HG03045 (cell line): ENCODE results near the gene DNMT3A.

Experiments used
- ATAC-seq: cut with Tn5 transposase; IDR thresholded peaks from one replicate; pipeline ENCODE4 v1.9.1; 2021; ENCODE audit warnings: mild to moderate bottlenecking, moderate library complexity; ENCODE audit not compliant: unreplicated experiment

The DNMT3A gene

DNA sequence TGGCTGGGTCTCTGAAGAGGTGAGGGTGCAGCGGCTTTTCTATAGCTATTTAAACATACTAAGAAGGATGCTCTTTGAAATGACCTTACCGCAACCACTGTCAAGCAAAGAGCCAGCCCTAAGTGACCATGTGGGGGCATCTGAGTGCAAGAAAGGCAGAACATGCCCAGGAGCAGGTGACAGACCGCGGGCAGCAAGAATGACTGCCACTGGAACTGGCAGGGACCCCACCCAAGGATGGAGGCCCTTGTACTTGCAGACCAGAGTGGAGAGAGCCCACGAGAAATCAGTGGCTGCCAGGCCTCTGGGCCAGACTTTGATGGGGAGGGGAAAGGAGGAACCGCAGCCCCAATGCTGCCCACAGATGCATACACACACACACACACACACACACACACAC is 33.1 kb downstream of the DNMT3A start:
- ATAC-seq: no peak

DNA sequence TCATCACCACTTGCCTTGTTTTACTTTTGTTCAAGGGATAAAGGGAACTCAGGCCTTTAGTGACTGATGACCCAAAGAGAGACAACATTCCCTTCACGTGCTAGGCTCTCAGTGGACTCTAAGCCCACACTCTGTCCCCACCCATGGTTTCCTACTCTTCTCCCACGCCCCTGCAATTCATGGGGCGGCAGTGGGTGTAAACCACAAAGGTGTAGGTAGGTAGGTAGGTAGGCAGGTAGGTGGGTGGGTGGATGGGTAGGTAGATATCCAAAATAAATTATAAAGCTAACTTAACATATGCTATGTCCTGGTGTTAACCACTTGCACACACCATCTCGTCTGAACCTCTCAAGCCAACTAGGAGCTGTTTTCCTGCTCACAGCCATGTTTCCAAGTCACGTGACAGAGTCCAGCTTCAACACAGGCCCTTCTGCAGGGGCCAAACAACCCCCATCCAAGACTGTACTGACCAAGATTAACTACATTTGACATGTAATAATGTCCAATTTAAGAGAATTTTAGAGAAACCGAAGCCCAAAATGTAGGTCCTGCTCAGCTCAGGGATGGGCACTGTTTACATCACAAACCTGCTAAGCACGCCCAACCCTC is 33.7 kb downstream of the DNMT3A start:
- no peak for ATAC-seq

DNA sequence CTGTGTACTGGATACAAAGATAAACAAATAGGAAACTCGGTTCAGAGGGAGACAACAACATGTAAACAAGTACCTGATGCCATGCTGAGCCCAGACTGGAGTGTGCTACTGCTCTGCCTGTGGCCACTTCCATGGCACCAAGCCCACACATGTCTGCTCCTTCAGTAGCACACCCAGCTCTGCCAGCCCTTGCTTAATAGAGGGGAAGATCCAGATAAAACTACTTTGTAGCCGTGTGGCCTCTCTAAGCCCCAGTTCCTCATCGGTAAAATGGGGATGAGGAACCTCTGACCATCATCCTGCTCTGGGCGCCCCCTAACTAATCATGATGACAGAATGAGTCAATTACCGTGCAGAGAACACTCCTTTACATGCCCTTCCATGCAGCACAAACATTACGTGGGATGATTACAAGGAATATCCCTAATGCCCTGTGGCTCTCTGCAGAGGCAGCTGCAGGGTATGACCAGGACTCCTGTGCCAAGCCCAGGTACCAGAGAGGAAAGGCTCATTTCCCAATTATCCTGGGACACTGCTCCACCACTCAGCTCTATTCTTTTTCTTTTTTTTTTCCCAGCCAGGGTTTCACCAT is 34.9 kb downstream of the DNMT3A start:
- no peak for ATAC-seq

DNA sequence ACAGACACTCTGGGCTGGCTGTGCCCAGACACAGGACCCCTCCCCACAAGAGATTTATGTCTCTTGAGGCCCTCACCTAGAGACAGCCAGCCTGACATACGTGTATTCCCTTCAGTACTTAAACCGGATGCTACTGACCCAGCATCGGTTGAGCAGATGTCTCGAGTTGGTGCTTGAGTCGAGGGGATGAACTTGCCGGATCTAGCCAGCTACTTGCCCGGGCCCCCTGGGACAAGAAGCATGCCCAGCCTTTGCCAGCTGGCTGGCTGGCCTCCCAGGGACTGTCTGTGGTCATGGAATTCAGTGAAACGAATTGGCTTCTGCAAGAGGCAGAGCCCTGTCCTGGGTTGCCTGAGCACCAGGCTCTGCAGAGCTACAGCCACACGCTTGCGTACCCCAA is 36.0 kb downstream of the DNMT3A start:
- ATAC-seq: no peak

DNA sequence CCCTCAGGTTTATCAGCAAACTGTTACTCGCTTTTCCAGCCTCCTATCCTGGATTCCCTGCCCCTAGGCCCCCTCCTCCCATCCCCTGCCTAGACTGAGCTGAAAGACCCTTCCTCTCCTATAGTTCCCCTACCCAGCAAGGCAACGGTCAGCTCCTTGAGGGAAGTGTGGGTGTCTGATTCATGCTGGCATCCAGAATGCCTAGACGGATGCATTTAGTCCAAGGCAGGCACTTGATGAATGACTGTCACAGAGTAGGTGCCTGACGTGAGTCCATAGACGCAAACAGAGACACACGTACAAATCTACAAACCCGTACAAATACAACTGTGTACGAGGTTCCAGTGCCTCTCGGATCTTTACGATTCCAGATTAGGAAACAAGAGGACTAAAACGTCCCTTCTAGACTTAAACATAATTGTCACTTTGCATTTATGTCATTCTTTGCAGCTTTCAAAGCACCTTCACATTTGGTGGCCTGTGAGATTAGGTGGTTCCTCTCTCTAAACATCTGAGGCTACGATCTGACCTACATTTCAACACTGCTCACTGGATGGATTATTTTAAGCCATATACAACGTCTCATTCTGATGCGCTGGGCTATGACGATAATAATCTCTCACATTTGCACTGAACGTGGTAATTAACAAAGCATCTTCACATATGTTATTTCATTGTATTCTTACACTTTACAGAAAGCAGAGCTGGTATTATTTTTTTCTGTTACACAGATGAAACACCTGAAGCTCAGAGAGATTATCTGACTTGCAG is 36.7 kb downstream of the DNMT3A start:
- no peak for ATAC-seq

DNA sequence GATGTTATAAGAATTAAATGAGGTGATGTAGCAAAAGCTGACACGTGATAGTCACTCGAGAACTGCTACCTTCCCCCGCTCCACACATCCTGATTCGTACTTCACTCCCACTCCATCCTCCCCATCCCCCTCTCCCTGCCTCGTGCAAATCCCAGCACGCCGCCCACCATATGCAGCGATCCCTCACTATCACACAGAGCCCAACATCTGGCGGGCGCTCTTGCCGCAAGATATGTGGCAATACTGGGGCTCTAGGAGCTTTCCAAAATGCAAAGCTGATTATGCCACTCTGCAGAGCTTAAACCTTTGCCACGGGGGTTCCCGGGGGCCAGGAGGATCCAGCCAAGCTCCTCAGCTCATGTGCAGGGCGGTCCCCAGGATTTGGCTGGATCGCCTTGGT is 37.4 kb downstream of the DNMT3A start:
- no peak for ATAC-seq

DNA sequence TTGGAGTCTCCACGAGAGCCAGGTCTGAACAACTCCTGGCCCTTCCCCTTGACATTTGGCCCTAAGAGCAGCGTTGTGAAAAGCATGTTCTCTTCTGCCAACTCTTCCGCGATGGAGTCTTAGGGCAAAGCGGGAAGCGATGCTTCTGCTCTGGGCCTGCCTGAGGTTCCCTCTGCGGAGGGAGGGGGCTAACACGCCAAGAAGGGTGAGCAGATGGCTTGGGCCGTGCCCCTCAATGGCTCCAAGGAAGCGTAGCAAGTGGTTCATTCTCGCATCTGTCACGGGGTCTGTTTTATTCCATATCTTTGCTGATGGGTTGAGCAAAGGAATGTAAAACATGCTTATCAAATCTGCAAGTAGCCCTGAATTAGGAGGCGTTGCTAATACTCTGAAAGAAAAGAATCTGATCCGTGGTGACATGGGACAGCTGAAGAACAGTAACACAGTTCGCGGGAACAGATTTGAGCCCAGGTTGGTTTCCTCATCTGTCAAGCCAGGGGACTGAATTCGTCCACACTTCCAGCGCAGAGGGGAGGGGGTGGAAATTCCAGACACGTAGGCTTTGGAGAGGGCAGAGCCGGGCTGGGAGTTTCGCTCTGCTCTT is 38.0 kb downstream of the DNMT3A start:
- no peak for ATAC-seq

DNA sequence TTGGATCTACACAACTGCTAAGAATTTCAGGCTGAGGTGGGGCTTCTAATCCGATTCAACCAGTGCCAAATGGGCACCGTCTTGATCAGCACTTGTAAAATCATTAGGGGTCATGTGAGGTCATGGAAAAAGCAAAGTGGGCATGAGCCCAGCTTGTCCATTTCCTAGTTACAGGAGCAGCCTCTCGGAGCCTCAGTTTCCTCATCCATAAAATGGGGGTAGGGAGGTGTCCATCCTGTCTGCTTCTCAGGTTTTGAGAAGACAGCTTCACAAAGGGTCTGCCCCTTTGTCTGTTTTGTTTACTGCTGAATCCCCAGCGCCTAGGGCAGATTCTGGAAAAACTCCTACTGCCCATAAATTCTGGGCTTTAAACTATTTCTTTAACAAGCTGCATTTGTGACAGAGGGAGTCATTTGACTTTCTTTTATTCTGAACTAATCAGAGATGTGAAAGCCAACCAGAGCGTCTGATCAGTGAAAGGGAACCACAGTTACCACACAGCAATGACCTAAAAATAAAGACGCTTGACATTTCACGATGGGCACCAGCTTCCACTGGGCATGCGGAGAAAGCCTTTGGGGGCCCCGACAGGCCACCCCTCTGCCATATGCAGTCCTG is 38.9 kb downstream of the DNMT3A start:
- no peak for ATAC-seq

DNA sequence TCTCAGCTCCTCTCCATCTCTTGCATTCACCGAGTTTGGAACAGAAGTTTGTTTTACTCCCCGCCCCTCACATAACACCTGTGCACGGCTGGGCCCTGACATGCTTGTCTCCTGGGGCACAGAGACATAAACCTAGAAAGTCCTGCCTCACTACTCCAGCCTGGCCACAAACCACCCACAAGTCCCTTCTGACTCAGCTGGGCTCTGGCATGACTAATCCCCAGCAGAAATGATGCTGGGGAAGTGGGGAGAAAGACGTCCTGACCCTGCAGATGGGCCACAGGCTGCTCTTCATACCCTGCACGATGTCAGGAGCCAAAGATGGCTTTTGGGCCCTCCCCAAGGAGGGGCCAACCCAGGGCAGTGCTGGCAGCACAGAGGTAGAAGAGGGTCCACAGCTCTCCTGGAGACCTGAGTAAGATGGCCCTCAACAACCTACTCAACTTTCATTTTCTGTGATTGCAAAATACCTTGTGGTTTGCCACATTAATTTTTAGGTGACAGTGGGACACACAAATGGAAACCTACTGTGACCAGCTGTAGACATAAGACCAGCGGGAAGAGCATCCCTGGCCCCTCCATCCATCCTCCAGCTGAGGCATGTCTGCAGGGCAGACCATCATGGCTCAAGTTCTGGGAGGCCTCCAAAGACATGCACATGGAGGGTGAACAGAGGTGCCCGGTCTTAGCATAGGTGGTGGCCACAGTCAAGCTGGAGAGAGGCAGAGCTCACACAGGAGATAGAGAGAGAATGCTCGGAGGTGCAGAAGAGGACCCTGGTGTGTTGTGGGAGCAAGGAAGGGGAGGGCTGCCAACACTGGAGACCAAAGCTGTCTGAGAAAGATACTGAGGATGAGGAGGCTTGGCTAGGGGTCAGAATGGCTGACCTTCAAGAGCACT is 40.0 kb downstream of the DNMT3A start:
- peak; percentile 92 for ATAC-seq

DNA sequence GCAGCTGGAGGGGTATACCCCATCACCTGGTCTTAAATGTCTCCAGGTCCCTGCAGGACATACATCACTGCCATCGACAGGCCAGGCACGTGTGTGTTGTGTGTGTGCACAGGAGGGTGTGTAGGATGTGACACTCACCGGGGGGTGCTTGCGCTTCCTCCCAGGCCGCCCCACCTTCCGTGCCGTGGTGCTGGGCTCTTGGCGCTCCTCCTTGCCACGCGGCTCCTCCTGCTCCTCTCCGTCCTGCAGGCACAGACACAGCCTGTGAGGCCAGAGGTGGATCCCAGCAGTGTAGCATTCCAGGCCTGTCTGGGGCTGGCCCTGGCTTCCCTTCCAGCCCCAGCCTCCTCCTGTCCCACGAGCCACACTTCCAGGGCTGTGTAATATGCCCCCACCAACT is 41.7 kb downstream of the DNMT3A start:
- ATAC-seq: no peak

DNA sequence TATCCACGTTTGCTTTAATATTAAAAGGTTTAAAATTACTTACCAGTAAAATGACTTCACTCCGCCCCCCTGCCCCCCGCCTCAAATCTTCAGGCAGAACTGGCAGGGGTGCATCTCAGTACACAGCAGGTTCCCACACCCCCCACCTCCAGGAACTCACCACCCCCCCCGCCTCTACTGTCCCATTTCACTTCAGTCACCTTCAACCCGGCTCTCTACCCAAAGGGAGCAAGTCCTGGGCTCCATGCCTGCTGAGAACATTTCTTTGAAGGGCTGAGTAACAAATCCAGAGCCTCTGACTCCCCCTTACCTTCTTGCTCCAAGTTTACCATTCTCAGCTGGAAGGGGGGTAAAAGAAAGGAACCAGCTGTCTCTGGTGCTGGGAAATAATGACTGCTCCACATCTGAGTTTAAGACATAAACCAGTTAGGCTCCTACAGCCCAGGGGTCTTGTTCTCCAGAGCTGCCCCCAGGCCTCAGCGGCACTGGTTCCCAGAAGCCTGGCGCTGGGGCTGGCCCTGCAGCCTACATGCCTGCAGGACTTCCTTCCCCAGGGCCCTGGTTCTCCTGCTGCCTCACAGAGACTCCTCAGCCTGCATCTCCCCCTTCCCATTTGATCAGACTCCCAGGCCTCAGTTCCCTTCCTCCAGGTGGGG is 42.8 kb downstream of the DNMT3A start:
- ATAC-seq: no peak

DNA sequence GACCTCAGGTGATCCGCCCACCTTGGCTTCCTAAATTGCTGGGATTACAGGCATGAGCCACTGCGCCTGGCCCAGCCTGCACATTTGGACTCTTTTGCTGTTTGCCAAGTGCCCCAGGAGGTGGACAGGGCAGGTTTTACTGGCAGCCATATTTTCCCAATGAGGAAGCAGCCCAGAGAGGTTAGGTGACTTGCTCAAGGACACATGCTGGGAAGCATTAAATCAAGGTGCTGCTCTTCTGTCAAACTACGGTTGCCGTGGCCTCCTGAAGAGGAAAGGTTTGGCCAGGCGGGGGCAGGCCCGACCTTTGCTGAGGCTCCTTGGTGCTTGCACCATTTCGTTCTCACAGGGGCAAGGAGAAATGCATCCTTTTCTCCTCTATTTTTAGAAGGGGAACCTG is 44.0 kb downstream of the DNMT3A start:
- no peak for ATAC-seq

DNA sequence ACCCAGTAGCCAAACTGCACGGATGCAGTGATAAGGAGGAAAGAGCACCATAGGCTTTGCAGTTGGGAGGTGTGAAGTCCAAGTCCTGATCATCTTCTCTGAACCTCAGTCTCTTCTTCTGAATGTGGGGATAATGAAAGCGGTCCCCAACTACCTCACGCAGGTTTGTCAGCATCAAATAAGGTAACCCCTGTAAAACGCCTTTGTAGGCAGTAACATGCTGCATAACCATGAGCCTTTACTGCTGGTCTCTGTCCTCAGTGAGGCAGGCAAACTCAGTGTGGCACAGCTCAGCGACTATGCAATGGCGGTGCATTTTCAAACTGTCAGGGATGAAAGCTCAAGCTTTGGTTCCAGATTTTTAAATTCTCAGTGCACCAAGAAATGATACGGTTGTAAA is 46.1 kb downstream of the DNMT3A start:
- no peak for ATAC-seq

DNA sequence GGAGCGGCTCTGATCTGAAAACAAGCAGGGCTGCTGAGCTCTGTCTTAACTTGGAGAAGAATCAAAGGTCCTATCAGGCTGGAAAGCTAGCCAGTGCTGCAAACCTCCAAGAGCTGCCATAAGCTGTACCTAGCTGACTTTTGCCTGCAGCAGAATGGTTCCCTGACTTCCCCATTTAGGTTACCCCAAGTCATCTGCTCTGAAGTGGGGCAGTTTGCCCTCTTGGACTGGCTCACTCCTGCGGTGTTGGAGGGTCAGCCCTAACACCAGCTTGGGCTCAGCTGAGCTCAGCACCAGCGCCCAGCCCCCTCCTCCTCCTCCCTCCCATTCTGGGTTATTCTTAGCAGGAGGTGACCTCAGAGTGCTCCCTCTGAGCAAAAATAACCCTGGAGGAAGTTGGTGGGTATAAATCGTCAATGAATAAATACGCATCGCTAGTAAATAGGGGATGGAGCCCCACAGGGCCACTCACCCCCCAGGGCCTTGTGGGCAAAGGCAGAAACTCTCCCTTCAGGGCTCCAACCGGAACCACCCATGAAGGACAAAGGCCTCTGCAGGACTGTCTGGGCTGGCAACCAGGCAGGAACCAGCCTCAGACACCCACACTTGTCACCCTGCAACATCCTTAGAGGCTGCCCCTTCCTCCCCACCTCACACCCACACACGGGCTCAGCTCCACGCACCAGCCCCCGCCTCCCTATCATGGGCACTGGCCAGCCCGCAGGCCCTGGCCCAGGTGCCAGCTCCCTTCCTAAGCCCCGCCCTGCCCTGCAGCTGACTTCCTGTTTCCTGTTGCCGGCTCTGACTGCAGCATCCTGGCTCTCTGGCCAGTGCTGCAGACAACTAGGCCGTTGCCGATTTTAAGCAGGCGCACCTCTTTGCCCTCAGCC is 46.9 kb downstream of the DNMT3A start:
- ATAC-seq: peak; percentile 82

DNA sequence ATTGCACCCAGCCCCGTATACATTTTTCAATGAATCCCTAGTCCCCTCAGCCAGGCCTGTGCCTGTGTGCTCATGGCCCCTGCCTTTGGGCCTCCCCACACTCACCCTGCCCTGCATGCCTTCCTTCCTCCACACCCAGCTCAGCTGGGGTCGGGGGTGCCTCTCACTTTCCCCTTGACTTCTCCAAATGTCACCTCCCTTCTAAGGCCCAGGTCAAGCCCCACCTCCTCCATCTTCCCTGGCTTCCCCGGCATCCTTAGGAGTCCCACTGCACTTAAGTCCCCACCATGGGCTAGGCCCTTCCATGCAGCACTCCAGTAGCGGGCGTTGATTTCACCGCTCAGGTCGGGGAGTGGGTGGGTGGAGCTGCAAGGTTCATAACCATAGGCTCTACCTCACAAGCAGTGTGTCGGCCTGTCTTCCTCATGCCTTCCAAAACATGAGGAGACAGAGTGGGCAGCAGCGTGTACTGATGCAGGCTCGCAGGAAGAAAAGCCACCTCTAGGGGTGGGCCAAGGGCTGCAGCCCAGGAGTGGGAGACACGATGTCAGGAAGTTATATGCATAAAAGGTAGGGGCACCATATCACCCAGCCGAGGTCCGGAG is 47.7 kb downstream of the DNMT3A start:
- no peak for ATAC-seq

DNA sequence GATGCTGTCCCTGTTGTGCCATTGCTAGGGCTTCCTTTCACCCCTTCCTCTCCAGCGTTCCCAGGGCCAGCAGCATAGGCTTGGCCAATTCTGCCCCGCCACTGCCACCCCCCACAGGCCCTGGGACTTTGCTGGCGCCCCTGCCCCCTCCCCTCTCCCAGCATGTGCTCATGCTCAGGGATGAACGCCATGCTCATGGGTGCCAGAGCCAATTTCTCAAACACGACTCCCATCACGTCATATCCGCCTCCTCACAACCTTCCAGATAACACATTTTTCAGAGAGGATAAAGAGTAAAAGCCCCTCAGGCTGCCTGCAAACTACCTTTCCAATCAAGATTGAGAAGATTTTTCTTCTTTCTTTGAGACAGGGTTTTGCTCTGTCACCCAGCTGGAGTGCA is 48.6 kb downstream of the DNMT3A start:
- no peak for ATAC-seq

DNA sequence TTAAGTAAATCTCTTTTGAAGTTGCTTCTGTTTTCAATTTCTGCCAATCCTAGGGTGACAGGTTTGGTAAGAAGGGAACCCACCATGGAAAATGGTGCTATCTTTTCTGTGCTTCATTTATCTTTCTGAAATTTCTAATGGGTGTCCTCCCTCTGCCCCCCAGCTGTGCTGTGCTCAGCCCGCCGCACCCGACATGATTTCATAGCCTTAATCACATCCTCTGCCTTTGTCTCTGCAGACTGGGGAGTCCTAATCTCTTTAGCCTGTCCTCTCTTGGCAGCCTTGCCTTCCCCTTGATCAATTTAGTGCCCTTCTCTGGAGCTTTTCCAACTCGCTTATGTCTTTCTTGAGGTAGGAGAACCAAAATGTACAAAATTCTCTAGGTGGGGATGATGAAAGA is 49.3 kb downstream of the DNMT3A start:
- ATAC-seq: no peak

DNA sequence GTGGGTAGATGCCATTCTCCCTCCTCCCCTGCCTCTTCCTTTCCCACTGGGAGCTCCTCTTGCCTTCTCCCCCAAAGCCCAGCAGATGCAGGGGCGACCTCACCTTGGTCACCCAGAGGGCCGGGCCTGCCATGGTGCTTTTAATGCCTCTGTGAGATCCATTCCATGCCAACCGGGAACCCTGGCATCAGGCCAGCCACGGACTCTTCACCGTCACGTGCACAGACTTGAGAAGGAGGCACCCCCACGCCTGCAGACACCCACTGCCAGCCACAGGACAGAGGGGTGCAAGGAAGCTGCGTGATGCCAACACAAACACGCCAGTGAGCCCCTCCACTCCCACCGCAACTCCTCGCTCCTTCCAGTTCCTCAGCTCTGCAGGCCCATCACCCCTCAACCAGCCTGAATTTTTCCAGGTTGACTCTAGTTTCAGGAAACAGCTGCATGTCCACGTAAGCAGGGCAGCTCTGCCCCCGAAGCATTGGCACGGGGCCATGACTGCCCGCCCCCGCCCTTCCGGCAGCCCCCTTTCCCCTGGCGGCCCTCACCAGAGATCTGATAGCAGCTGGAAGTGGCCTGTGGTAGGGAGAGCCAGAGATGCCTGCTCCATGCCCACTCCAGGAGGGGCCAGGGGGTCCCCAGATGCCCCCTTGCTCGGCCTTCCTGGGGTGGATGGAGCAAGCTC is 50.8 kb downstream of the DNMT3A start:
- no peak for ATAC-seq
